ENCODE results near the gene IQGAP1. TPM values are rescaled to one million over a fixed set of nuclear protein-coding genes. Genes with fewer than 3 reads are reported as not detected.

The IQGAP1 gene
- polyA plus RNA-seq, 2 of the 4 experiments (the other 2 are of a cell fraction), result 100 to 168 TPM

DNA sequence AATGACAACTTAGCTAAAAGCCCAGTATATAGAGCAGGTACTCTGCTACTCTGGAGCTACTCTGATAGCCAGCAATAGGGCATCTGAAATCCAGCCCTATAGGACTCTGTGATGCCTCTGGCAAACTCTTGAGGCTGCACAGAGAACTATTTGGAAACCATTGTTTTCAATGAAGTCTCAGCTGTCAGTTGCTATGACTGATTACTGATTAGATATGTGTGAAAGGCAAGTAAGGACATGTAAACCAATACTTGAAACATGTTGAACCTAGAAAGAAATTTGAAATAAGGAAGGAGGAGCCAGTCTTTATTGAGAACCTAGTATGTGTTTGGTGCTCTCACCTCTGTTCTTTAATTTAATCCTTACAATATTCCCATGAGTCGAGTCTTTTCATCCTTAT, 101.5 kb downstream of the IQGAP1 start:
- 0 out of 6 replicates have a peak overlapping the region, but pooled peaks of 1 of the 2 experiments have one; percentile 22 for H3K27ac ChIP-seq
- ChIA-PET CTCF (interaction anchor here (0.7 to 20.3 kb wide), 8 partner anchors 7 to 397 kb away, joined by 3 to 412 read pairs (median 4); no protein-coding TSS in a partner anchor), POLR2A (no interaction called here)
- H3K9me3 ChIP-seq, result no peaks in the 10 kb centered on the region
- WGBS (ENCODE audit: missing lambda C conversion rate), result 83% methylated on average over 1 of the region's 1 CpG
- H3K4me2 ChIP-seq, result no peak overlapping the region
- no peak for TF ChIP-seq EHF (CRISPR knock-in tag; IDR thresholded peaks at IDR 0.05)
- TF ChIP-seq, protein P1, sequence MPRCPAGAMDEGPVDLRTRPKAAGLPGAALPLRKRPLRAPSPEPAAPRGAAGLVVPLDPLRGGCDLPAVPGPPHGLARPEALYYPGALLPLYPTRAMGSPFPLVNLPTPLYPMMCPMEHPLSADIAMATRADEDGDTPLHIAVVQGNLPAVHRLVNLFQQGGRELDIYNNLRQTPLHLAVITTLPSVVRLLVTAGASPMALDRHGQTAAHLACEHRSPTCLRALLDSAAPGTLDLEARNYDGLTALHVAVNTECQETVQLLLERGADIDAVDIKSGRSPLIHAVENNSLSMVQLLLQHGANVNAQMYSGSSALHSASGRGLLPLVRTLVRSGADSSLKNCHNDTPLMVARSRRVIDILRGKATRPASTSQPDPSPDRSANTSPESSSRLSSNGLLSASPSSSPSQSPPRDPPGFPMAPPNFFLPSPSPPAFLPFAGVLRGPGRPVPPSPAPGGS (IDR thresholded peaks at IDR 0.05), result no peak
- TF ChIP-seq, protein P2, sequence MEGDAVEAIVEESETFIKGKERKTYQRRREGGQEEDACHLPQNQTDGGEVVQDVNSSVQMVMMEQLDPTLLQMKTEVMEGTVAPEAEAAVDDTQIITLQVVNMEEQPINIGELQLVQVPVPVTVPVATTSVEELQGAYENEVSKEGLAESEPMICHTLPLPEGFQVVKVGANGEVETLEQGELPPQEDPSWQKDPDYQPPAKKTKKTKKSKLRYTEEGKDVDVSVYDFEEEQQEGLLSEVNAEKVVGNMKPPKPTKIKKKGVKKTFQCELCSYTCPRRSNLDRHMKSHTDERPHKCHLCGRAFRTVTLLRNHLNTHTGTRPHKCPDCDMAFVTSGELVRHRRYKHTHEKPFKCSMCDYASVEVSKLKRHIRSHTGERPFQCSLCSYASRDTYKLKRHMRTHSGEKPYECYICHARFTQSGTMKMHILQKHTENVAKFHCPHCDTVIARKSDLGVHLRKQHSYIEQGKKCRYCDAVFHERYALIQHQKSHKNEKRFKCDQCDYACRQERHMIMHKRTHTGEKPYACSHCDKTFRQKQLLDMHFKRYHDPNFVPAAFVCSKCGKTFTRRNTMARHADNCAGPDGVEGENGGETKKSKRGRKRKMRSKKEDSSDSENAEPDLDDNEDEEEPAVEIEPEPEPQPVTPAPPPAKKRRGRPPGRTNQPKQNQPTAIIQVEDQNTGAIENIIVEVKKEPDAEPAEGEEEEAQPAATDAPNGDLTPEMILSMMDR (IDR thresholded peaks at IDR 0.05), result no peak
- TF ChIP-seq, protein P3, sequence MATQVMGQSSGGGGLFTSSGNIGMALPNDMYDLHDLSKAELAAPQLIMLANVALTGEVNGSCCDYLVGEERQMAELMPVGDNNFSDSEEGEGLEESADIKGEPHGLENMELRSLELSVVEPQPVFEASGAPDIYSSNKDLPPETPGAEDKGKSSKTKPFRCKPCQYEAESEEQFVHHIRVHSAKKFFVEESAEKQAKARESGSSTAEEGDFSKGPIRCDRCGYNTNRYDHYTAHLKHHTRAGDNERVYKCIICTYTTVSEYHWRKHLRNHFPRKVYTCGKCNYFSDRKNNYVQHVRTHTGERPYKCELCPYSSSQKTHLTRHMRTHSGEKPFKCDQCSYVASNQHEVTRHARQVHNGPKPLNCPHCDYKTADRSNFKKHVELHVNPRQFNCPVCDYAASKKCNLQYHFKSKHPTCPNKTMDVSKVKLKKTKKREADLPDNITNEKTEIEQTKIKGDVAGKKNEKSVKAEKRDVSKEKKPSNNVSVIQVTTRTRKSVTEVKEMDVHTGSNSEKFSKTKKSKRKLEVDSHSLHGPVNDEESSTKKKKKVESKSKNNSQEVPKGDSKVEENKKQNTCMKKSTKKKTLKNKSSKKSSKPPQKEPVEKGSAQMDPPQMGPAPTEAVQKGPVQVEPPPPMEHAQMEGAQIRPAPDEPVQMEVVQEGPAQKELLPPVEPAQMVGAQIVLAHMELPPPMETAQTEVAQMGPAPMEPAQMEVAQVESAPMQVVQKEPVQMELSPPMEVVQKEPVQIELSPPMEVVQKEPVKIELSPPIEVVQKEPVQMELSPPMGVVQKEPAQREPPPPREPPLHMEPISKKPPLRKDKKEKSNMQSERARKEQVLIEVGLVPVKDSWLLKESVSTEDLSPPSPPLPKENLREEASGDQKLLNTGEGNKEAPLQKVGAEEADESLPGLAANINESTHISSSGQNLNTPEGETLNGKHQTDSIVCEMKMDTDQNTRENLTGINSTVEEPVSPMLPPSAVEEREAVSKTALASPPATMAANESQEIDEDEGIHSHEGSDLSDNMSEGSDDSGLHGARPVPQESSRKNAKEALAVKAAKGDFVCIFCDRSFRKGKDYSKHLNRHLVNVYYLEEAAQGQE (IDR thresholded peaks at IDR 0.05), result no peak
- TF ChIP-seq, protein P4, sequence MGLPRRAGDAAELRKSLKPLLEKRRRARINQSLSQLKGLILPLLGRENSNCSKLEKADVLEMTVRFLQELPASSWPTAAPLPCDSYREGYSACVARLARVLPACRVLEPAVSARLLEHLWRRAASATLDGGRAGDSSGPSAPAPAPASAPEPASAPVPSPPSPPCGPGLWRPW (IDR thresholded peaks at IDR 0.05), result no peak
- TF ChIP-seq FOSL2 (IDR thresholded peaks at IDR 0.05), result no peak
- TF ChIP-seq FOSL2 (CRISPR knock-in tag; IDR thresholded peaks at IDR 0.05), result no peak
- TF ChIP-seq EHMT2 (IDR thresholded peaks at IDR 0.05; ENCODE audit: low read depth), result no peak
- TF ChIP-seq RFX5 (IDR thresholded peaks at IDR 0.05), result no peak
- no peak for TF ChIP-seq ZFP36 (IDR thresholded peaks at IDR 0.05; ENCODE audit: borderline replicate concordance, partially characterized antibody)
- TF ChIP-seq HDAC2 (IDR thresholded peaks at IDR 0.05), result no peak
- TF ChIP-seq BHLHE40 (IDR thresholded peaks at IDR 0.05; ENCODE audit: low read depth, low read length), result no peak
- no peak for TF ChIP-seq SMC3 (IDR thresholded peaks at IDR 0.05)
- TF ChIP-seq EP300 (IDR thresholded peaks at IDR 0.05), result no peak
- no peak for TF ChIP-seq TP53 (CRISPR knock-in tag; IDR thresholded peaks at IDR 0.05)
- no peak for TF ChIP-seq MAZ (IDR thresholded peaks at IDR 0.05; ENCODE audit: borderline replicate concordance, low read depth, low read length)
- no peak for TF ChIP-seq FOXS1 (CRISPR knock-in tag; IDR thresholded peaks at IDR 0.05)
- no peak for TF ChIP-seq ZC3H11A (IDR thresholded peaks at IDR 0.05)
- TF ChIP-seq HOXA7 (CRISPR knock-in tag; IDR thresholded peaks at IDR 0.05), result no peak
- H3K4me3 ChIP-seq, result no peak overlapping the region
- DNase-seq (ENCODE audit: low read depth in 1 of 2, low spot score in 1 of 2) (no peak), FAIRE-seq (no peak), ATAC-seq (no peak; a peak in 1 of 6 replicates)
- H3K4me1 ChIP-seq, result 0 out of 3 replicates have a peak, but pooled peaks cover 3% of the 10 kb centered on the region

DNA sequence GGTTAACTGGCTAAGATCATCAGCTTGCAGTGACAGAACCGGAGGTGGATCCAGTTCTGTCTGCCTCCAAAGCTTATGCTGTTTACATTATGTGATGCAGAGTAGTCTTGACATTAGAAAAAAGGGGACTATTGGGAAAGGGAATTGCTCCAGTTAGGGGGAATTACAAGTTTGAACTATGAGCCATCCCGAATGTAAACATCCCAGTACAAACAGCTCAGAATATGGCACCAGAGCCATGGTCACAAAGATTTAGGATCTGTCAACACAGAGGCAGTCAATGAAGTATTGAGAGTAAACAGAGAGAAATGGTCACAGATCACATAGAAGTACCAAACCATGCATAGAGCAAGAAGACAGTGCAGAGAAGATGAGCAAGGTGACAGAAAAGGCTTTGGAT, 101.9 kb downstream of the IQGAP1 start:
- H3K4me1 ChIP-seq, result 0 out of 3 replicates have a peak, but pooled peaks cover 3% of the 10 kb centered on the region
- ChIA-PET POLR2A (no interaction called here), CTCF (interaction anchor here (0.6 to 20.3 kb wide), 9 partner anchors 8 to 396 kb away, joined by 3 to 412 read pairs (median 4); no protein-coding TSS in a partner anchor)
- TF ChIP-seq HOXA7 (CRISPR knock-in tag; IDR thresholded peaks at IDR 0.05) (no peak), ZC3H11A (IDR thresholded peaks at IDR 0.05) (no peak), HOXB5 (CRISPR knock-in tag; IDR thresholded peaks at IDR 0.05) (no peak), HOXB13 (CRISPR knock-in tag; IDR thresholded peaks at IDR 0.05; ENCODE audit: low read depth) (no peak), KDM1A (IDR thresholded peaks at IDR 0.05; ENCODE audit: low read depth) (no peak), BHLHE40 (IDR thresholded peaks at IDR 0.05; ENCODE audit: low read depth, low read length) (no peak), NFE2L2 (conservative IDR thresholded peaks at IDR 0.05; ENCODE audit: low read length) (no peak), SREBF2 (IDR thresholded peaks at IDR 0.05) (no peak), ZSCAN20 (CRISPR knock-in tag; IDR thresholded peaks at IDR 0.05) (no peak), SMC3 (IDR thresholded peaks at IDR 0.05) (no peak)
- TF ChIP-seq, protein P5, sequence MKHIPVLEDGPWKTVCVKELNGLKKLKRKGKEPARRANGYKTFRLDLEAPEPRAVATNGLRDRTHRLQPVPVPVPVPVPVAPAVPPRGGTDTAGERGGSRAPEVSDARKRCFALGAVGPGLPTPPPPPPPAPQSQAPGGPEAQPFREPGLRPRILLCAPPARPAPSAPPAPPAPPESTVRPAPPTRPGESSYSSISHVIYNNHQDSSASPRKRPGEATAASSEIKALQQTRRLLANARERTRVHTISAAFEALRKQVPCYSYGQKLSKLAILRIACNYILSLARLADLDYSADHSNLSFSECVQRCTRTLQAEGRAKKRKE (CRISPR knock-in tag; IDR thresholded peaks at IDR 0.05; ENCODE audit: low read depth), result no peak
- TF ChIP-seq, protein P6, sequence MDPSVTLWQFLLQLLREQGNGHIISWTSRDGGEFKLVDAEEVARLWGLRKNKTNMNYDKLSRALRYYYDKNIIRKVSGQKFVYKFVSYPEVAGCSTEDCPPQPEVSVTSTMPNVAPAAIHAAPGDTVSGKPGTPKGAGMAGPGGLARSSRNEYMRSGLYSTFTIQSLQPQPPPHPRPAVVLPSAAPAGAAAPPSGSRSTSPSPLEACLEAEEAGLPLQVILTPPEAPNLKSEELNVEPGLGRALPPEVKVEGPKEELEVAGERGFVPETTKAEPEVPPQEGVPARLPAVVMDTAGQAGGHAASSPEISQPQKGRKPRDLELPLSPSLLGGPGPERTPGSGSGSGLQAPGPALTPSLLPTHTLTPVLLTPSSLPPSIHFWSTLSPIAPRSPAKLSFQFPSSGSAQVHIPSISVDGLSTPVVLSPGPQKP (IDR thresholded peaks at IDR 0.05; ENCODE audit: low read depth, low read length), result no peak
- H3K4me2 ChIP-seq, result no peak overlapping the region
- DNase-seq (ENCODE audit: low read depth in 1 of 2, low spot score in 1 of 2) (no peak), ATAC-seq (no peak; a peak in 1 of 6 replicates), FAIRE-seq (no peak)
- H3K4me3 ChIP-seq, result no peak overlapping the region
- H3K27ac ChIP-seq, result no peak overlapping the region
- no peaks in the 10 kb centered on the region for H3K9me3 ChIP-seq
- WGBS (ENCODE audit: missing lambda C conversion rate), result 53% methylated on average over 2 of the region's 2 CpGs

Measured in A549 (cell line).